IMR-90 (cell line): Measurements from ENCODE around the gene ABHD10.

ENCODE experiments used
- BHLHE40 ChIP-seq: fragments of 150-350 bp; IDR thresholded peaks from 2 replicates; pipeline ENCODE4 v1.6.1; 2016; ENCODE audit warnings: mild to moderate bottlenecking, low read depth, low read length
- CTCF ChIP-seq: conservative IDR thresholded peaks from 2 replicates; pipeline ENCODE4 v1.5.1; 2012; ENCODE audit warnings: mild to moderate bottlenecking, low read depth, low read length, improper control_type of control experiment
- MAFK ChIP-seq: IDR thresholded peaks from 2 replicates; pipeline ENCODE4 v1.6.1; 2012; ENCODE audit warnings: low read depth, low read length, improper control_type of control experiment
- MAZ ChIP-seq: IDR thresholded peaks from 2 replicates; pipeline ENCODE4 v1.6.1; 2012; ENCODE audit warnings: low read depth, mild to moderate bottlenecking, low read length, improper control_type of control experiment, moderate library complexity, borderline replicate concordance
- MXI1 ChIP-seq: IDR thresholded peaks from 2 replicates; pipeline ENCODE4 v1.6.1; 2012; ENCODE audit warnings: low read depth, mild to moderate bottlenecking, low read length, moderate library complexity, borderline replicate concordance
- POLR2A ChIP-seq: IDR thresholded peaks from 2 replicates; pipeline ENCODE4 v1.6.1; 2012; ENCODE audit warnings: mild to moderate bottlenecking, low read depth, low read length
- RCOR1 ChIP-seq: IDR thresholded peaks from 2 replicates; pipeline ENCODE4 v1.6.1; 2012; ENCODE audit warnings: mild to moderate bottlenecking, low read length, improper control_type of control experiment; ENCODE audit not compliant: insufficient replicate concordance
- RFX5 ChIP-seq: IDR thresholded peaks from 2 replicates; pipeline ENCODE4 v1.8.0; 2012; ENCODE audit warnings: low read depth, mild to moderate bottlenecking, low read length, moderate library complexity
- TF ChIP-seq, protein P1 (sequence below): fragments of 150-350 bp; IDR thresholded peaks from 2 replicates; pipeline ENCODE4 v1.6.1; 2016; ENCODE audit warnings: low read depth, mild to moderate bottlenecking, low read length, moderate library complexity, borderline replicate concordance

DNA sequence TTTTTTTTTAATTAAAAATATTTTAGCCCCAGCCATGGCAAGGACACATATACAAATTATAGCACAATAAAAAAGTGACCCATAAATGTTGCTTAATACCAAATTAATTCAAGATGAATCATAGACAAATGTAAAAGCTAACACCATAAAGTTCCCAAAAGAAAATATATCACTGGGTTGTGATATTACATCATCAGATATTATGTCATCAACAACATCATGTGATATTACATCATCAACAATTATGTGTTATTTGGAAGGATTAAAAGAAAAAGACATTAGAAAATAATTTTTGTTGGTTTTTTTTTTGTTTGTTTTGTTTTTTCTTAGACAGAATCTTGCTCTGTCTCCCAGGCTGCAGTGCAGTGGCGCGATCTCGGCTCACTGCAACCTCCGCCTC lies 34.5 kb upstream of the ABHD10 start:
- TF ChIP-seq BHLHE40 = no peak
- TF ChIP-seq POLR2A = no peak
- TF ChIP-seq CTCF = no peak
- no peak for TF ChIP-seq RFX5
- TF ChIP-seq RCOR1 = no peak
- TF ChIP-seq MAFK = no peak
- TF ChIP-seq, protein P1, sequence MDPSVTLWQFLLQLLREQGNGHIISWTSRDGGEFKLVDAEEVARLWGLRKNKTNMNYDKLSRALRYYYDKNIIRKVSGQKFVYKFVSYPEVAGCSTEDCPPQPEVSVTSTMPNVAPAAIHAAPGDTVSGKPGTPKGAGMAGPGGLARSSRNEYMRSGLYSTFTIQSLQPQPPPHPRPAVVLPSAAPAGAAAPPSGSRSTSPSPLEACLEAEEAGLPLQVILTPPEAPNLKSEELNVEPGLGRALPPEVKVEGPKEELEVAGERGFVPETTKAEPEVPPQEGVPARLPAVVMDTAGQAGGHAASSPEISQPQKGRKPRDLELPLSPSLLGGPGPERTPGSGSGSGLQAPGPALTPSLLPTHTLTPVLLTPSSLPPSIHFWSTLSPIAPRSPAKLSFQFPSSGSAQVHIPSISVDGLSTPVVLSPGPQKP = no peak
- no peak for TF ChIP-seq MAZ
- TF ChIP-seq MXI1 = no peak
